Measurements from ENCODE around the gene KRTAP9-9.

- TF ChIP-seq YY1 (IDR thresholded peaks at IDR 0.05; ENCODE audit: insufficient read depth, insufficient read length) = no peak
- TF ChIP-seq ZNF274 (IDR thresholded peaks at IDR 0.05; ENCODE audit: low read depth, low read length) = no peak
Observed at GRCh38 chr17:41211845-41212466, 43.2 kb upstream of the KRTAP9-9 start.

Measured in NT2/D1 (cell line).